Femur (tissue), 1 donor: ENCODE results near the gene DFFA.
A peak's percentile ranks its signal among the peaks of the same experiment; 100 is the strongest.
"Not testable (repeated sequence)": the region's sequence is repeated elsewhere in the genome, so short reads cannot be mapped to it uniquely, and the experiment has no call there.

ENCODE experiments used
- DNase-seq: peaks from one replicate; pipeline ENCODE4 v3.0.0-alpha.2; 2017

Gene DFFA

DNA sequence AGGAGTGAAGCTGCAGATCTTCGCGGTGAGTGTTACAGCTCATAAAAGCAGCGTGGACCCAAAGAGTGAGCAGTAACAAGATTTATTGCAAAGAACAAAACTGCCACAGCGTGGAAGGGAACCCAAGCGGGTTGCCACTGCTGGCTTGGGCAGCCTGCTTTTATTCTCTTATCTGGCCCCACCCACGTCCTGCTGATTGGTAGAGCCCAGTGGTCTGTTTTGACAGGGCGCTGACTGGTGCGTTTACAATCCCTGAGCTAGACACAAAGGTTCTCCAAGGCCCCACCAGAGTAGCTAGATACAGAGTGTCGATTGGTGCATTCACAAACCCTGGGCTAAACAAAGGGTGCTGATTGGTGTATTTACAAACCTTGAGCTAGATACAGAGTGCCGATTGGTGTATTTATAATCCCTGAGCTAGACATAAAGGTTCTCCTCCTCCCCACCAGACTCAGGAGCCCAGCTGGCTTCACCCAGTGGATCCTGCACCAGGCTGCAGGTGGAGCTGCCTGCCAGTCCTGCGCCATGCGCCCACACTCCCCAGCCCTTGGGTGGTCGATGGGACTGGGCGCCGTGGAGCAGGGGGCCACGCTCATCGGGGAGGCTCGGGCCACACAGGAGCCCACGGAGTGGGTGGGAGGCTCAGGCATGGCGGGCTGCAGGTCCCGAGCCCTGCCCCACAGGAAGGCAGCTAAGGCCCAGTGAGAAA is 46.3 kb downstream of the DFFA start:
- DNase-seq = not testable (repeated sequence)

DNA sequence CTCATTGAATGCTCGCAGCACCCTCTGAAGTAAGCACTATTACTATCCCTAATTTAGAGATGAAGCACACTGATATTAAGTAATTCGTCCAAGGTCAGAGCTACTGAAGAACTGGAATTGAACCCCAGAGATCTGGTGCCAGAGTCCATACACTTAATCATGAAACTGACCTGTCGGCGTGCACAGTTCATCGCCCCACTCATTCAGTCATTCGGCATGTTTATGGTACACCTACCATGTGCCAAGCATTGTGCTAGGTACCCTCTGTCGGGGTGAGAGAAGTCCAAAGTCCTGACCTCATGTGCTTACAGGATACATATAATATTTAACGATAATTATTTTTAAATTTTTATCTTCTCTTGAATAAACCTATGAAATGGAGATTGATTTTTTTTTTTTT is 47.7 kb downstream of the DFFA start:
- no peak for DNase-seq

DNA sequence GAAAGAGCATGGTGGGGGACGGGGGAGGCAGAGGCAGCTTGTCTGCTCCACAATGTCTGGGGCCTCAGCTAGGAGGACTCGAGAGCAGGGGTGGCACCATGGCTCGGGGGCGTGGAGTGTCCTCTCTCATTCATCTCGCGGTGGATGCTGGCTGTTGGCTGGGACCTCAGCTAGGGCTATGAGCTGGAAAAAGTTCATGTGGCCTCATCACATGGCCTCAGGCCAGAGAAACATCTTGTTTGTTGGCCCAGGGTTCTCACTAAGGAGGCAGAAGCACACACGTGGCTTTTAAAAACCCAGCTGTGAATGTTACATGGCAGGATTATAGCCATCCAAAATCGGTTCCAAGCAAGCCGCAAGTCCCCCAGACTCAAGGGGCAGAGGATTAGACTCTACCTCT is 48.3 kb downstream of the DFFA start:
- DNase-seq = peak; percentile 77

DNA sequence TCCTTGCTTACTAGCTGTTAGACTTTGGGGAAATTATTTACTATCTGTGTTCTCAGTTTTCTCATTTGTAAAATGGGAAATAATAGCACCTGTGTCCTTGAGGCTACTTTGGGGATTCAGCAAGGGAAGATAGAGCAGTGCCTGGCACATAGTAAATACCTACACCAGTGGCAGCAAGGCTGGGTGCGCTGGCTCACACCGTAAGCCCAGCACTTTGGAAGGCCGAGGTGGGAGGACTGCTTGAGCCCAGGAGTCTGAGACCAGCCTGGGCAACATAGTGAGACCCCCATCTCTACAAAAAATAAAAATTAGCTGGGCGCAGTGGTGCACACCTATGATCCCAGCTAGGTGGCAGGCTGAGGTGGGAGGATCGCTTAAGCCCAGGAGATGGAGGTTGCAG is 50.7 kb downstream of the DFFA start:
- no peak for DNase-seq

DNA sequence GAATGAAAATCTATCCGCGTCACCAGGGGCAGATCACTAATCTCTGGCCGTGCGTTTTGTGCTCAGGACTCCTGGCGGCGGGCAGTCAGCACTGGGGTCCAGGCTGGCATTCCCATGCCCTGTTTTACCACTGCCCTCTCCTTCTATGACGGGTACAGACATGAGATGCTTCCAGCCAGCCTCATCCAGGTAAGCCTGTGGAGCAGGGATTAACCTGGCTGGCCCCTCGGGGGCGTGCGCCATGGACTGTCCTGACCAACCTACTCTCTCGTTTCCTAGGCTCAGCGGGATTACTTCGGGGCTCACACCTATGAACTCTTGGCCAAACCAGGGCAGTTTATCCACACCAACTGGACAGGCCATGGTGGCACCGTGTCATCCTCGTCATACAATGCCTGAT is 53.0 kb downstream of the DFFA start:
- no peak for DNase-seq

DNA sequence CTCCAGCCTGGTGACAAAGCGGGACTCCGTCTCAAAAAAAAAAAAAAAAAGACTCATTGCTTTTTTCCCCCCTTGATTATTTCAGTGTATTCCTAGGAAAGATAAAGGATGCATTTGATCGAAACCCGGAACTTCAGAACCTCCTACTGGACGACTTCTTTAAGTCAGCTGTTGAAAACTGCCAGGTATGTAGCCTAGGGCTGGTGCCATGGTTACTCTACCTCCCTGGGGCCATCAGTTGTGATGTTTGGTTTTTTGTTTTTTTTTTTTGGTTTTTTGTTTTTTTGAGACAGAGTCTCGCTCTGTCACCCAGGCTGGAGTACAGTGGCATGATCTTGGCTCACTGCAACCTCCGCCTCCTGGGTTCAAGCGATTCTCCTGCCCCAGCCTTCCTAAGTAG is 53.6 kb downstream of the DFFA start:
- not testable (repeated sequence) for DNase-seq

DNA sequence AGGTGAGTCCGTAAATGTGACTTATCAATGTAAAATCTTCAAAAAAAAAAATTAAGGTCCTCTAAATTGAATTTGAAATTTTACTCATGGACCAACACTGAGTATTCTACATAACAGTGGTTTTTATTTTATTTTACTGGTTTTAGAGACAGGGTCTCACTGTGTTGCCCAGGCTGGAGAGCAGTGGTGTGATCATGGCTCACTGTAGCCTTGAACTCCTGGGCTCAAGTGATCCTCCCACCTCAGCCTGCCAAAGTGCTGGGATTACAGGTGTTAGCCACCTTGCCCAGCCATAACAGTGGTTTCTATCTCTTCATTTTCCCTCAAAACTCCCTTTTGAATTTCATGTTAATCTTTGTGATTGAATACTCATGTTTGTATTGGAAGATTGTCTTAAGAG is 56.4 kb downstream of the DFFA start:
- not testable (repeated sequence) for DNase-seq

DNA sequence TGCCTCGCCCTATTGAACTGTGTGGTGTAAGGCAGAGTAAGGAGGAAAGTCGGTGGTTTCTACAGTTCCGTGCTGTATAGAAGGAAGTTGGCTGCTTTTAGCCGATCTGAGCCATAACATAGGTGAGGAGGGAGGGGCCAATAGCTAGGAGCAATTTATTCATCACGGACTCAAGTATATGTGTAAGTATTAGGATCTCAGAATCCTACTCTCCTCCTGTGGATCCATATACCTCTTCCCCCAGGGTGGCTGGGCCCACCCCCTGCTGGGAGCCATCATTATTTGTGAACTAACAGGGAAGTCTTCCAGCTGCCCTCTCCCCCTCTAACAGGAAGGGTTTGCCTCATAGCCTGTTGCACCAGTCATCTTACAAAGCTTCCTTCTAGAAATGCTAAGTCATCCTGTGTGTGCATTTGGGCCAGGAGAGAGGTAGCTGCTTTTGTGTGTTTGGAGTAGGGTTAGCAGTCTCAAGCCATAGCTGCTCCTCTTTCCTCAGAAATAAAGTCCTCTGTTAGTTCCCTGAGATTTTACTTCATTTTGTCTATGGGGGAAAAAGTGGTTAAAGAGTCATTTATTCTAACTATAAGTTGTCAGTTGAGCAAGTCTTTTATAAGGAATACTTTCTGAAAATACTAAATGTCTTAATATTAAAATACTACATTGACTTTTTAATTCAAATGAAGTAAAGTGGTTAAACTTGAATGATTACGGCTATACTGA is 57.0 kb downstream of the DFFA start:
- DNase-seq = peak; percentile 44

DNA sequence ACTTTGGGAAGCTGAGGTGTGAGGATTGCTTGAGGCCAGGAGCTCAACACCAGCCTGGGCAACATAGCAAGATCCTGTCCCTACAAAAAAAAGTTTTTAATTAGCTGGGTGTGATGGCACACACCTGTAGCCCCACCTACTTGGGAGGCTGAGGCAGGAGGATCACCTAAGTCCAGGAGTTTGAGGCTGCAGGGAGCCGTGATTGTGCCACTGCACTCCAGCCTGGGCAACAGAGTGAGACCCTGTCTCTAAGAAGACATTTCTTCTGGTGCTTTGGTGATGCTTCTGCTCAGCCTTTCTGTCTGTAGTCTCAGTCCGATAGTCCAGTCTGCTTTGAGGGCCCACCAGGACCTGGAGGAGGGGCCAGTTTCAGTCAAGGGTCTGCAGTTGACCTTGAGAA is 65.1 kb downstream of the DFFA start:
- no peak for DNase-seq
